HEK293 (cell line): ENCODE results near the gene RNF144A.

ENCODE experiments used
- CTCF ChIP-seq: fragments of 450-650 bp; formaldehyde crosslinking; IDR thresholded peaks from 2 replicates; pipeline ENCODE4 v1.5.1; 2016; ENCODE audit warnings: missing biosample characterization, missing genetic modification characterization
- ZNF274 ChIP-seq, 2 experiments: fragments of 200-500 bp in 1 of 2; fragments of 450-650 bp in 1 of 2; sonication (Bioruptor generic) in 1 of 2; formaldehyde crosslinking in 1 of 2; IDR thresholded peaks; 2 replicates each; pipeline versions ENCODE4 v1.5.1 to v1.6.1; 2014 to 2016; ENCODE audit warnings: borderline replicate concordance in 1 of 2, inconsistent platforms in 1 of 2, low read length in 1 of 2, missing biosample characterization in 1 of 2, missing genetic modification characterization in 1 of 2
- ZNF398 ChIP-seq: fragments of 450-650 bp; formaldehyde crosslinking; IDR thresholded peaks from 2 replicates; pipeline ENCODE4 v1.5.1; 2017; ENCODE audit warnings: missing biosample characterization, missing genetic modification characterization

- TF ChIP-seq ZNF398 (no peak), CTCF (tag by site-specific recombination) (no peak), ZNF274 (IDR thresholded peaks at IDR 0.05; ENCODE audit: low read length) (no peak), ZNF274 (tag by site-specific recombination; IDR thresholded peaks at IDR 0.05; ENCODE audit: borderline replicate concordance) (no peak)
These were observed 153.3 kb downstream of the RNF144A start for GRCh38 chr2:7070483-7070882.
